Astrocyte (in vitro differentiated cells and primary cell): ENCODE data around the gene SF1. TPM values are rescaled to one million over a fixed set of nuclear protein-coding genes. Genes with fewer than 3 reads are reported as not detected.

ENCODE experiments used
- DNase-seq: peaks from one replicate; pipeline ENCODE4 v3.0.0-alpha.2; 2010; ENCODE audit warnings: low read depth
- FAIRE-seq: peaks from 2 replicates; lab custom pipeline; 2011; peaks lifted over from hg19 to GRCh38; lab: Jason Lieb, UNC
- H2AFZ ChIP-seq: 2 replicates; pipeline ENCODE4 v1.6.0; 2012; ENCODE audit warnings: low read depth, low read length, inconsistent platforms
- H3K27ac ChIP-seq: 2 replicates; pipeline ENCODE4 v1.5.1; 2011; ENCODE audit warnings: low read depth, low read length, inconsistent platforms
- H3K27me3 ChIP-seq: 2 replicates; pipeline ENCODE4 v1.6.0; 2011; ENCODE audit warnings: low read length, inconsistent platforms; ENCODE audit not compliant: insufficient read depth
- H3K36me3 ChIP-seq: 2 replicates; pipeline ENCODE4 v1.5.1; 2011; ENCODE audit warnings: low read length, inconsistent platforms; ENCODE audit not compliant: insufficient read depth
- H3K4me1 ChIP-seq: 2 replicates; pipeline ENCODE4 v1.5.1; 2011; ENCODE audit warnings: low read length, inconsistent platforms; ENCODE audit not compliant: insufficient read depth
- H3K4me2 ChIP-seq: 2 replicates; pipeline ENCODE4 v1.6.0; 2012; ENCODE audit warnings: low read length, inconsistent platforms
- H3K4me3 ChIP-seq: 2 replicates; pipeline ENCODE4 v1.5.1; 2011; ENCODE audit warnings: low read depth, mild to moderate bottlenecking, low read length, inconsistent platforms; ENCODE audit not compliant: insufficient read depth
- H3K79me2 ChIP-seq: 2 replicates; pipeline ENCODE4 v1.6.0; 2012; ENCODE audit warnings: mild to moderate bottlenecking, low read length, inconsistent platforms; ENCODE audit not compliant: insufficient read depth
- H3K9ac ChIP-seq: 2 replicates; pipeline ENCODE4 v1.6.0; 2012; ENCODE audit warnings: mild to moderate bottlenecking, low read length, inconsistent platforms
- H3K9me3 ChIP-seq: 2 replicates; pipeline ENCODE4 v1.5.1; 2012; ENCODE audit warnings: low read depth, mild to moderate bottlenecking, low read length, inconsistent platforms; ENCODE audit not compliant: insufficient read depth
- H4K20me1 ChIP-seq: 2 replicates; pipeline ENCODE4 v1.6.0; 2012; ENCODE audit warnings: low read length, inconsistent platforms; ENCODE audit not compliant: insufficient read depth
- H3K27ac Mint-ChIP-seq: one replicate; pipeline ENCODE4 v1.8.0; 2021; ENCODE audit warnings: mild to moderate bottlenecking, mixed read lengths; ENCODE audit not compliant: unreplicated experiment
- H3K27me3 Mint-ChIP-seq: one replicate; pipeline ENCODE4 v1.8.0; 2021; ENCODE audit warnings: low read depth, mixed read lengths; ENCODE audit not compliant: unreplicated experiment
- H3K36me3 Mint-ChIP-seq: one replicate; pipeline ENCODE4 v1.8.0; 2021; ENCODE audit warnings: low read depth, mixed read lengths; ENCODE audit not compliant: unreplicated experiment
- H3K4me1 Mint-ChIP-seq: one replicate; pipeline ENCODE4 v1.8.0; 2021; ENCODE audit warnings: low read depth, mixed read lengths; ENCODE audit not compliant: unreplicated experiment
- H3K4me3 Mint-ChIP-seq: one replicate; pipeline ENCODE4 v1.8.0; 2021; ENCODE audit warnings: mild to moderate bottlenecking, moderate library complexity, mixed read lengths; ENCODE audit not compliant: unreplicated experiment
- H3K9me3 Mint-ChIP-seq: one replicate; pipeline ENCODE4 v1.8.0; 2021; ENCODE audit warnings: mild to moderate bottlenecking, mixed read lengths; ENCODE audit not compliant: unreplicated experiment
- CTCF ChIP-seq: IDR thresholded peaks from 2 replicates; pipeline ENCODE4 v1.5.1; 2011; ENCODE audit warnings: low read depth, mild to moderate bottlenecking, inconsistent platforms, low read length, moderate library complexity; ENCODE audit not compliant: insufficient read depth
- EZH2 ChIP-seq: IDR thresholded peaks from 2 replicates; pipeline ENCODE4 v1.6.1; 2012; ENCODE audit warnings: mild to moderate bottlenecking, low read length, inconsistent platforms; ENCODE audit not compliant: insufficient read depth
- total RNA-seq: library from RNA; stranded (reverse); gene quantifications from 2 replicates; pipeline ENCODE4 v1.2.1, GENCODE V29; 2021

The SF1 gene
- total RNA-seq, 1 donor from 2014 or later, result 215 TPM

DNA sequence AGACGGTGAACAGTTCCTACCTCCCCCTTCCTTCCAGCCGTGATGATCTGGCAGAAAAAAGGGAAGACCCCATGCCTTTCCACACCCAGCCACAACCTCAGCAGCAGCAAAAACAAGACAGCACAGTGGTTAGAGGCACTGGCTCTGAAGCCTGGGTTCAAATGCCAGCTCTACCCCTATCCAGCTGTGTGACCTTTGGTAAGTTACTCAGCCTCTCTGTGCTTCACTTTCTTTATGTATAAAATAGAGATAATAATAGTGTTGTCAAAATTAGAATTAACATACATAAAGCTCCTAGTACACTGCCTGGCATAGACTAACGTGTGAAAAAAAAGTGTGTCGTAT lies 59.6 kb downstream of the SF1 start:
- no peaks in the 10 kb centered on the region for H3K79me2 ChIP-seq
- H3K27ac ChIP-seq, result no peak overlapping the region
- no peak overlapping the region for H3K4me2 ChIP-seq
- no peaks in the 10 kb centered on the region for H3K36me3 ChIP-seq
- TF ChIP-seq CTCF, result no peak
- no peak for TF ChIP-seq EZH2
- no peaks in the 10 kb centered on the region for H3K36me3 Mint-ChIP-seq
- DNase-seq (no peak), FAIRE-seq (no peak)
- no peak overlapping the region for H3K4me3 ChIP-seq
- H3K4me1 ChIP-seq, result peaks cover 3% of the 10 kb centered on the region
- no peak overlapping the region for H3K27ac Mint-ChIP-seq
- H3K27me3 Mint-ChIP-seq, result peaks cover 84% of the 10 kb centered on the region
- H3K27me3 ChIP-seq, result peaks cover 47% of the 10 kb centered on the region
- no peaks in the 10 kb centered on the region for H3K4me1 Mint-ChIP-seq
- H3K9ac ChIP-seq, result no peak overlapping the region
- H3K9me3 ChIP-seq, result no peaks in the 10 kb centered on the region
- H3K4me3 Mint-ChIP-seq, result no peak overlapping the region
- H4K20me1 ChIP-seq, result no peaks in the 10 kb centered on the region
- no peak overlapping the region for H2AFZ ChIP-seq
- no peaks in the 10 kb centered on the region for H3K9me3 Mint-ChIP-seq

GRCh38 chr11:64718084-64718779 lies 60.1 kb downstream of the SF1 start:
- H3K9me3 Mint-ChIP-seq, result no peaks in the 10 kb centered on the region
- H3K4me3 Mint-ChIP-seq, result no peak overlapping the region
- no peak overlapping the region for H3K27ac ChIP-seq
- FAIRE-seq (no peak), DNase-seq (no peak)
- TF ChIP-seq EZH2 (no peak), CTCF (no peak)
- H3K27me3 ChIP-seq, result peaks cover 48% of the 10 kb centered on the region
- H2AFZ ChIP-seq, result no peak overlapping the region
- H4K20me1 ChIP-seq, result no peaks in the 10 kb centered on the region
- no peaks in the 10 kb centered on the region for H3K9me3 ChIP-seq
- no peak overlapping the region for H3K4me3 ChIP-seq
- H3K27ac Mint-ChIP-seq, result no peak overlapping the region
- H3K79me2 ChIP-seq, result no peaks in the 10 kb centered on the region
- H3K4me1 Mint-ChIP-seq, result no peaks in the 10 kb centered on the region
- H3K27me3 Mint-ChIP-seq, result peaks cover 84% of the 10 kb centered on the region
- no peaks in the 10 kb centered on the region for H3K4me1 ChIP-seq
- no peaks in the 10 kb centered on the region for H3K36me3 ChIP-seq
- H3K4me2 ChIP-seq, result no peak overlapping the region
- no peak overlapping the region for H3K9ac ChIP-seq
- H3K36me3 Mint-ChIP-seq, result no peaks in the 10 kb centered on the region

GRCh38 chr11:64717268-64717578 lies 61.1 kb downstream of the SF1 start:
- no peak for TF ChIP-seq EZH2
- TF ChIP-seq CTCF, result no peak
- Histone ChIP-seq H3K4me1 (no peaks in the 10 kb centered on the region), H3K9ac (no peak overlapping the region)

More at GRCh38 chr11:64717268-64717578, 61.1 kb downstream of the SF1 start:
- H3K9me3 Mint-ChIP-seq, result no peaks in the 10 kb centered on the region
- H3K36me3 ChIP-seq, result no peaks in the 10 kb centered on the region
- H3K27ac ChIP-seq, result no peak overlapping the region
- no peaks in the 10 kb centered on the region for H4K20me1 ChIP-seq
- H3K4me3 Mint-ChIP-seq, result no peak overlapping the region
- H3K9me3 ChIP-seq, result no peaks in the 10 kb centered on the region
- DNase-seq (no peak), FAIRE-seq (no peak)
- H3K4me3 ChIP-seq, result no peak overlapping the region
- H3K4me2 ChIP-seq, result no peak overlapping the region
- H3K4me1 Mint-ChIP-seq, result no peaks in the 10 kb centered on the region
- H3K27me3 ChIP-seq, result peaks cover 46% of the 10 kb centered on the region
- peaks cover 84% of the 10 kb centered on the region for H3K27me3 Mint-ChIP-seq
- H3K36me3 Mint-ChIP-seq, result no peaks in the 10 kb centered on the region
- H3K79me2 ChIP-seq, result no peaks in the 10 kb centered on the region
- H2AFZ ChIP-seq, result no peak overlapping the region
- H3K27ac Mint-ChIP-seq, result no peak overlapping the region
